Ishikawa (cell line): Measurements from ENCODE around the gene ONECUT1.

Experiments
- EP300 ChIP-seq: IDR thresholded peaks from 2 replicates; pipeline ENCODE4 v1.6.1; 2012; ENCODE audit warnings: borderline replicate concordance
- RAD21 ChIP-seq: IDR thresholded peaks from 2 replicates; pipeline ENCODE4 v1.6.1; 2012; ENCODE audit warnings: low read depth
- TEAD4 ChIP-seq: IDR thresholded peaks from 2 replicates; pipeline ENCODE4 v1.6.1; 2012
- USF1 ChIP-seq: IDR thresholded peaks from 2 replicates; pipeline ENCODE4 v1.6.1; 2012

GRCh38 chr15:52789601-52790168 lies 451 bp downstream of the ONECUT1 start:
- TF ChIP-seq EP300 (no peak), TEAD4 (no peak), USF1 (no peak), RAD21 (no peak)
